Urinary bladder (tissue), 4 donors: Measurements from ENCODE around the gene GPR35. TPM values are rescaled to one million over a fixed set of nuclear protein-coding genes. Genes with fewer than 3 reads are reported as not detected.

ENCODE experiments used
- DNase-seq: peaks from one replicate; pipeline ENCODE4 v3.0.0-alpha.2; 2015; ENCODE audit errors: extremely low spot score
- H3K27ac ChIP-seq: one replicate; pipeline ENCODE4 v1.5.1; 2013; ENCODE audit warnings: low read depth, mild to moderate bottlenecking, moderate library complexity
- H3K36me3 ChIP-seq: one replicate; pipeline ENCODE4 v1.6.1; 2013; ENCODE audit warnings: mild to moderate bottlenecking, moderate library complexity; ENCODE audit not compliant: insufficient read depth
- H3K4me1 ChIP-seq: one replicate; pipeline ENCODE4 v1.6.1; 2013; ENCODE audit warnings: mild to moderate bottlenecking, moderate library complexity; ENCODE audit not compliant: insufficient read depth
- H3K4me3 ChIP-seq: one replicate; pipeline ENCODE4 v1.5.1; 2013; ENCODE audit warnings: low read depth, low read length
- WGBS: extraction: QIAGEN DNeasy Blood & Tissue Kit; methylation state at CpG from one replicate; pipeline ENCODE4 v1.1.7; 2013; 5-methylcytosine and 5-hydroxymethylcytosine counted together
- polyA plus RNA-seq: library from polyadenylated mRNA; stranded (reverse); fragments of 200-250 nt; gene quantifications from one replicate; pipeline ENCODE4 v1.2.3, GENCODE V29; 2013
- total RNA-seq: library from RNA; depleted of rRNA; stranded (reverse); fragments of >200 nt; gene quantifications from one replicate; pipeline ENCODE4 v1.2.3, GENCODE V29; 2014
- donor health status: healthy with polysubstance abuse.
- donor health status: healthy.

The GPR35 gene
- total and polyA plus RNA-seq, 2 donors = 0.63 to 3.3 TPM

DNA sequence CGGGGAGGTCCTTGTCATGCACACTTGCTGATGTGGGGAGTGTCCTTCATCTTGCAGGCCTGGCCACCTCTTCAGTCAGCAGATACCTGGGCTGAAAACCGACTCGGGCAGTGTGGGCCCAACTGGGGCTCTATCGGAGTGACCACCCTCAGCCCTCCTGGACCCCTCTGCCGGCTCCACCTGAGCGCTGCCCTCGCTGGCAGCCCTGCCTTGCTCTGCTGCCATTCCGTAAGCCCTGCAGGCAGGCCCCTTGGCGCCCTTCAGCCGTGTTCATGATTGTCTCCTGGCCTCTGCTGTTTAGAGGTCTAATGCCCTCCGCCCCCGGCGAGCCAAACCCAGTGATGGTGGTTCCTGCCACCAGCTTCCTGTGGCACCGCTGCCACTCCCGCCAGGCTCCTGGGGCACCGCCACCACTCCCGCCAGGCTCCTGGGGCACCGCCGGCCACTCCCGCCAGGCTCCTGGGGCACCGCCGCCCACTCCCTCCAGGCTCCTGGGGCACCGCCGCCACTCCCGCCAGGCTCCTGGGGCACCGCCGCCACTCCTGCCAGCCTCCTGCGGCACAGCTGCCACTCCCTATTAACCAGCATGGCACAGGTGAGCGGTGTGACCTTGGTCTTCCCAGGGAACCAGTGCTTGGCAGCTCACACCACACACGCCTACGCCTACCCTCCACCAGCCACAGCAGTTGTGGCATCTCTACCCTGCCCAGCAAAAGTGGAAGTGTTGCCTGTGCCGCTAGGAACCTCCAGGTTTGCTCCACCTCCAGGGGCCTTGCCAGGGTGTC lies 22.8 kb upstream of the GPR35 start:
- no peak overlapping the region for H3K27ac ChIP-seq
- no peaks in the 10 kb centered on the region for H3K4me1 ChIP-seq
- H3K4me3 ChIP-seq = no peak overlapping the region
- DNase-seq = no peak
- 91% methylated on average over 32 of the region's 32 CpGs for WGBS
- H3K36me3 ChIP-seq = no peaks in the 10 kb centered on the region

DNA sequence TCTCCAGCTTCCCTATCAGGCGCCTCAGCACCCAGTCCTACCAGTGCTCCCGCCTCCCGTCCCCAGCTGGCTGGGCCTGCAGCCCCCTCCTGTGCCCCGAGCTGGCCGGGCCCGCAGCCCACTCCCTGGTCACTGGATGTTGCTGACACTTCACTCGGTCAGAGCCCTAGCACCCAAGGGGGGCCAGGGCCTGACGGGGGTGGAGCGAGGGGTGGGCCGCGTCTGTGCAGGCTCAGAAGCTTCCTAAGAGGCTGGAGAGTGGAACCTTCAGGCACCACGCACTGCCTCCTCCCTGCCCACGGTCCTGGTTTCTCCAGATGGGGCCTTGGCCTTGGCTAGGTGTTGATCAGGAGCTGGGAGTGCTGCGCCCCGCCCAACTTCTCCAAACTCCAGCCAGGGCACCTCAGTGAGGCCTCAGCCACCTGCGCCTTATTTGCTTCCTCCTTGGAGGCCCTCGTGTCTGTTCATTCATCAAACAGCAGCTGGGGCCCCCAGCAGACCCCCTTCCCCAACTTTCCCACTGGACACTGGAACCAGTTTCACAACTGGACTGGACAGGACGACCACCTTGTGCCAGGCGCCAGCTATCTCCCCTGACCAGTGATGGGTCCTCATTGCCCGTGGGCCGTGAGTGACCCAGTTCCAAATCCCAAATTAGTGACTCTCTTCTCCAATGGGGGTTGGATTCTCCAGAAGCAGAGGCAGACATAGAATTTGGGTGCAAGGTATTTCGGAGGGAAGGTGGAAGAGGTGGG lies 22.0 kb upstream of the GPR35 start:
- no peak overlapping the region for H3K4me3 ChIP-seq
- no peak for DNase-seq
- H3K4me1 ChIP-seq = no peaks in the 10 kb centered on the region
- WGBS = 89% methylated on average over 22 of the region's 22 CpGs
- H3K27ac ChIP-seq = no peak overlapping the region
- no peaks in the 10 kb centered on the region for H3K36me3 ChIP-seq

DNA sequence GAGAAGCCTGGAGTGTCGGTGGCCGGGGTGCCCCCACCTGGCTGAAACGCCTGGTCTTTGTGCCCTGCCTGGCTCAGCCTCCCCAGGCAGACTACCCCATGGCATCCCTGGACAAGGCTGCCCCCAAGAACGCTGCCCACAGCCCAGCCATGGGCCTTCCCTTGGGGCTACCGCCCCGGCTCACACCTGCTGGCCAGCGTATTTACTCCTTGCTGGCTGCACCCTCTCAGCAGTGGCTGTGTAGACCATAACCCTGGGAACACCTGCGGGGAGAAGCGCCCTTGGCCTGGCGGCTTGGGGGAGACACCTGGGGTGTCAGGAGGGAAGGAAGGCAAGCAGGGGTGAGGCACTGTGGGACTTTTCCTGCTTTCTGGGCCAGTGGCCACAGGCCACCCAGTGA lies 21.4 kb upstream of the GPR35 start:
- no peak overlapping the region for H3K27ac ChIP-seq
- no peak for DNase-seq
- no peaks in the 10 kb centered on the region for H3K4me1 ChIP-seq
- H3K36me3 ChIP-seq = no peaks in the 10 kb centered on the region
- 92% methylated on average over 10 of the region's 10 CpGs for WGBS
- no peak overlapping the region for H3K4me3 ChIP-seq

DNA sequence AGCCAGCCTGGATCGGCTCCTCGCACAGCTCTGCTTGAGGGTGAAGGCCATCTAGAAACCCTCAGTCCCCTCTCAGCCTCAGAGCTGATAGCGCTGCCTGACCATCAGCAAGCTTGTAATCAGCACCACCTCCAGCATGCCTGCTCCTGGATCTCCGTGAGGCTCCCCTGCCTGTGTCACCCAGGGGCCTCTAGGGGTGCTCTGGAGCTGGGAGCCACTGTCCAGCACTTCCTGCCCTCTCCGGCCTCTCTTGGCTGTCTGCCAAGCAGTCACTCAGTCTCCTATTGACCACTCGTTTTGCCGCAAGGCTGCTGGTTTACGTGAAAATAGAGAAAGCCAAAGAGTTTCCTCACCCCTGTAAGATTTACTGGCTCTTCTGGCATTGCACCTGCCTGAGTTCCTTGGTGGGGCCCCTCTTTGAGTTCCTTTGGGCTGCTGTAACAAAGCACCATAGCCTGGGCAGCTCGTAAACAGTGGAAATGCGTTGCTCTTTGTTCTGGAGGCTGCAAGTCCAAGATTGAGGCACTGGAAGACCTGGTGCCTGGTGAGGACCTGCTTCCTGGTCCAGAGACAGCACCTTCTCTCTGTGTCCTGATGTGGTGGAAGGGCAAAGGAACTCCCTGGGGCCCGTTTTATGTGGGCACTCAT lies 20.9 kb upstream of the GPR35 start:
- no peaks in the 10 kb centered on the region for H3K4me1 ChIP-seq
- WGBS = 39% methylated on average over 11 of the region's 11 CpGs
- no peak for DNase-seq
- no peaks in the 10 kb centered on the region for H3K36me3 ChIP-seq
- no peak overlapping the region for H3K4me3 ChIP-seq
- H3K27ac ChIP-seq = no peak overlapping the region

DNA sequence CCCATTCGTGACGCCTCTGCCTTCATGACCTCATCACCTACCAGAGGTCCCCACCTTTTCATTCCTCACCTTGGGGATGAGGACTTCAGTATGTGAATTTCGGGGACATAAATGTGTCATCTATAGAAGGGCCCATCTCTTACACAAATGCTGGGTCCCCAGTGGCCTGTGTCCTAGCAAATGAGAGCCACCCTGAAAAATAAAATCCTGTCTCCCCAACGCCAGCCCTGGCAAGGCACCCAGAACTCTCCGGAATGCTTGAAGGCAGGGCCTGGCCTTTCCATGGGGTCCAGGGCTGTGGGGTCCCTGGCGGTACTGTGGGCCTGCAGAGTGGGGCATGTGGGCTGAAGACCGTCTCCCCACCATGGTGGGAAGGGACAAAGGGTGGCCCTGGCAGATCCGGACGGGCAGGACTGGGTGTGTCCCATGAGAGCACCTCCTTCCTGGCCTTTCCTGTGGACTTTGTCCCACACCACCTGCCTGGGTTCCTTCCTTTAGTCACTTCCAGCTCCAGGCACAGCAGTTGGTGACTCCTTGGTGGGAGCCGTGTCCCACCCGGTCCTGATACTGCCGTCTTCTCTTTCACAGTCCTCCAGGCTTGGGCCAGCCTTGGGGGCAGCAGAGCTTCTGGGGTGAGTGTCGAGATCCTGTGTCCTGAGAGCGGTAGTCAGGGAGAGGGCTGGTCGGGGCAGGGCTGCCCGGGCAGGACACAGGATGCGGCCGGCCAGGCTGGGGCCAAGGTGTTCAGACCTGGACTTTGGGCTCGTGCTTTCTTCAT lies 20.2 kb upstream of the GPR35 start:
- no peak for DNase-seq
- Histone ChIP-seq H3K27ac (no peak overlapping the region), H3K36me3 (no peaks in the 10 kb centered on the region), H3K4me1 (no peaks in the 10 kb centered on the region), H3K4me3 (no peak overlapping the region)
- 88% methylated on average over 19 of the region's 19 CpGs for WGBS

DNA sequence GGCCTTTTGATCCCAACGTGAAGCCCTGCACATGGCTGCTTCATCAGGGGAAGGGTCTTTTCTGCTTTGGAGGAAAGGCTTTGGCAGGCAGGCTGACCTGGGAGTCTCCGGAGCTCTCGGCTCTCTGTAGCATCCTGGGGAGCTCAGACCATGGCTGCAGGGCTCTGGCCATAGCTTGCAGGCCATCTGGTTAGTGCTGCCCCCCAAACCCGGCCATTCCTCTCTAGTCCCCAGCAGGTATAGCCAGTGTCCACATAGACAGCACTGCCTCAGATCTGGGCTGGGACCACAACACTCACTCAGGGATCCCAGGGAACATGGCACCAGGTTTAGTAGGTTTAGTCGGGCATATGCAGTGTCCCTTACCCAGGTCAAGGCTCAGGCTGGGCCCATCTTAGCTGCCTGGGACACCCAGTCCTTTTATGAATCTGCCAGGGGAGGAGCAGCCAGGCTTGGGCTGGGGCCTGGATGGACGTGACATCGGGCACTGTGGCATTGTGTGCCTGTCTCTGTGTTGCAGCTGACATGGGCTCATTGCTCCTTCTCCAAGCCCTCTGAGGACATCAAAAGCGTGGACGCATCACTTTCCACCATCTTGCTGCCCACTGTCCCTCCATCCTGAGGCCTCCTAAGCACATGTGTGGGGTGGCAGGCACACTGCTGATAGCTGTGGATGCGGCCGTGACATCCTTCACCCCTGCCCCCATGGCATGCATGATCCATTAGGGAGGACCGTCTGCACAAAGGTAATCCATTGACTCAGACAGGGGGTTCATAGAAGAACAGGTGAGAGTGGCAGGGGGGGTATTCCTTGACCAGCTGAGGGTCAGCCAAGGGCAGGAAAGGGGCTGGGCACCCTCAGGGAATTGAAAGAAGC lies 19.2 kb upstream of the GPR35 start:
- Histone ChIP-seq H3K4me3 (no peak overlapping the region), H3K4me1 (no peaks in the 10 kb centered on the region), H3K36me3 (no peaks in the 10 kb centered on the region), H3K27ac (no peak overlapping the region)
- DNase-seq = no peak
- WGBS = 86% methylated on average over 12 of the region's 12 CpGs

DNA sequence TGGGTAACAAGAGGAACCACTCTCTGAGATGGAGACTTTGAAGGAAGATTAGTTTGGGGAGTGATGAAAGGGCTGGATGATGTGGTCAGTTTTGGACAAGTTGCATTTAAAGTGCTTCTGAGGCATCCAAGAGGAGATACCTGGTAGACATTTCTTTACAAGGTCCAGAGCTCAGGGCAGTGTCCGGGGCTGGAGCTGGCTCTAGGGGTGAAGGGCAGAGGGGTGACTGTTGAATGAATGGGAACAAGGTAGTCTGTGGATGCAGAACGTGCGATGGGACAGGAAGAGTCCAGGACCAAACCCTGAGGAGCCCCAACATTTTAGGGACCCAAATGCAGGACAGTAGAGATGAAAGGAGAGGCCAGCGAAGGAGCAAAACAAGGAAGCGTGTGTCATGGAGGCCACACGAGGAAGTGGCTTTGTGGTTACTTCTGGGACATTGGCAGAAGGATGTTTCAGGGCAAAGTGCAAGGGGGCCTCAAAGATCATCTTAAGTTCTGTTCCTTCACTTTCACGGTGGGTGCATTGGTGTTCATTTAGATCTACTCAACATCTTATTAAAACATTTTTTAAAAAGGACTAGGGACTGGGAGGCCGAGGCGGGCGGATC lies 13.6 kb upstream of the GPR35 start:
- Histone ChIP-seq H3K27ac (no peak overlapping the region), H3K4me1 (no peaks in the 10 kb centered on the region), H3K4me3 (no peak overlapping the region), H3K36me3 (no peaks in the 10 kb centered on the region)
- 91% methylated on average over 10 of the region's 10 CpGs for WGBS
- DNase-seq = no peak

DNA sequence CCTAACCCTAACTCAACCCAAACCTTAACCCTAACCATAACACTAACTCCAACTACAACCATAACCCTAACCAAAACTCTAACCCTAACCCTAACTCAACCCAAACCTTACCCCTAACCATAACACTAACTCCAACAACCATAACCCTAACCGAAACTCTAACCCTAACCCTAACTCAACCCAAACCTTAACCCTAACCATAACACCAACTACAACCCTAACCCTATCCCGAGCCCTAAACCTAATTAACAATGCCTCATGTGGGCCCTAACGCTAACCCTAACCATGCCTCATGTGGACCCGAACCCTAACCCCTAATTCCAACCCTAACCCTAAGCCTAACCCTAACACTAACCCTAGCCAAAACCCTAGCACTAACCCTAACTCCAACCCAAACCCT lies 11.5 kb upstream of the GPR35 start:
- no peak for DNase-seq
- Histone ChIP-seq H3K4me3 (no peak overlapping the region), H3K36me3 (no peaks in the 10 kb centered on the region), H3K27ac (no peak overlapping the region), H3K4me1 (no peaks in the 10 kb centered on the region)
- WGBS = 95% methylated on average over 4 of the region's 4 CpGs

DNA sequence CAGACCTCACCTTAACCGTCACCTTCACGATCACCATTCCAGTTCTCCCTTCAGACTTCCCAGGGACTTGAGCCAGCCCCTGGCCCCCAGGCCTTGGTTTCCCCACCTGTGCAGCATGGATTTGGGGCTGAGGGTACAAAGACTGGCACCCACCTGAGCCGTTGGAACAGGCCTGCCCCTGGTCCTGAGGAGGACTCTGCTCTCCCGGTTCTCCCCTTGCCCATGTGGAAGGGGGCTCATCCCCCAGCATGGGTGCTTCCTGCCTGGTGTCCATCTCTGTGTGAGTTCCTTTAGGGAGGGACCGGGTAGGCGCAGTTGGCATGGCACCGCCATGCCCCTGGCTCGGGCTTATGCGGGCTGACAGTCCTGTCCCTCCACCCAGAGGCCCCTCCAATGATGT lies 10.9 kb upstream of the GPR35 start:
- no peak for DNase-seq
- WGBS = 96% methylated on average over 9 of the region's 9 CpGs
- H3K36me3 ChIP-seq = no peaks in the 10 kb centered on the region

DNA sequence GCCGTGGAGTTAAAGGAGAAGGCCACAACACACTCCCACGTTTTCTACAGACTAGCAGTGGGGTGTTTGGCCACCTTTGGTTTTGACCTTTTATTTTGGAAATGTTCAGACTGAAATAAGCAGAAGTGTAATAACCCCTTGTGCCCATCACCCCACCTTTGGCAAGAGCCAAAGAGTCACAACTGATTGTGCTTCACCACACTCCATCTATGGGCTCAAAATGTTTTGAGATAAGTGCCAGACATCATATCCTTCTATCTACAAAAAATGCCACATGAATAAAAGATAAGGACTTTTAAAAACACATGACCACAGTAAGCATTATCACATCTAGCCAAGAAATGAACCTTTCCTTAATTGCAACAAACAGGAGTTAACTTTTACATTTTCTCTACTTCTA lies 9.9 kb upstream of the GPR35 start:
- 78% methylated on average over 2 of the region's 2 CpGs for WGBS
- no peak overlapping the region for H3K27ac ChIP-seq
- DNase-seq = no peak
- H3K4me1 ChIP-seq = no peaks in the 10 kb centered on the region
- no peaks in the 10 kb centered on the region for H3K36me3 ChIP-seq
- H3K4me3 ChIP-seq = no peak overlapping the region

More for the DNA sequence above, 10.9 kb upstream of the GPR35 start:
- Histone ChIP-seq H3K4me1 (no peaks in the 10 kb centered on the region), H3K4me3 (no peak overlapping the region), H3K27ac (no peak overlapping the region)

DNA sequence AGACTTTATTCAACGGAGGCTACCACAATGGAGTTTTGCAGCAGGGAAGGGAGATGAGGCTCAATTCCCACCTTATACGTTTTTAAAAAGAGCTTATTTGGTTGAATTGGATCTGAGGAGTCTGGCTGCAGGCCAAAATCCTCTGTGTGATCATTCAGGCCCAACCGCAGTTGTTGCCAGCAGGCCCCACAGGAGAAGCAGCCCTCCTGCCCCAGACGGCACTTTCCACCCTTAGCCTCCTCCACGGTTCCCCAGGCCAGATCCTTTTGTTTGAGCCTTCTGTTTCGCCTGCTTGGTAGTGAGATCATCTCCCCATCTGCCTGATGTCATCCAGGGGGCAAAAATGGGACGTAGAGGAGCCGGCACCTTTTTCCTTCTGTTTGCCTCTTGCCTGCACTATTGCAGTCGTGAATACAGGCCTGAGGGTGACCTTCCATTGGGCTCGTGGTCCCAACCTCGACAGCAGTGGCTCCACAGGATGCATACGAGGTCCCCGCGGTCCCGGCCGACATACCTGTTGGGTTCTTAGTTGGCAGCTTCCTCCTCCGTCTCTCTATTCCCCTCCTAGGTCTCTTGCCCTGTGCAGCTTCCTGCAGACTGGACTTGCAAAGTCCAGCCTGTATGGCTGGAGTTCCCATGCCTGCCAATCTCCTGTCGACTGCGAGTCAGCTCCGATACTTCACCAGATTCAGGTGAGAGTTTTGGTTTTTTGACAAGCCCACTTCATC lies 9.3 kb upstream of the GPR35 start:
- no peaks in the 10 kb centered on the region for H3K36me3 ChIP-seq
- no peaks in the 10 kb centered on the region for H3K4me1 ChIP-seq
- 79% methylated on average over 20 of the region's 20 CpGs for WGBS
- no peak for DNase-seq
- H3K4me3 ChIP-seq = no peak overlapping the region
- no peak overlapping the region for H3K27ac ChIP-seq
